ENCODE measurements around the gene FDXR. TPM values are rescaled to one million over a fixed set of nuclear protein-coding genes. Genes with fewer than 3 reads are reported as not detected.
"Not testable (repeated sequence)": the region's sequence is repeated elsewhere in the genome, so short reads cannot be mapped to it uniquely, and the experiment has no call there.

The FDXR gene
- total RNA-seq, 1 experiment from 2014 or later: 18.3 TPM

- H3K4me3 ChIP-seq: no peak overlapping the region
- H3K27me3 ChIP-seq (replicated peaks): peaks cover 52% of the 10 kb centered on the region
- H3K36me3 ChIP-seq: no peaks in the 10 kb centered on the region
- H3K4me1 ChIP-seq (replicated peaks): no peaks in the 10 kb centered on the region
- no peak for DNase-seq (ENCODE audit: low read depth in 1 of 2, low spot score in 2 of 2)
- peaks cover 6% of the 10 kb centered on the region; the same call in 1 of the 2 replicates for H3K9me3 ChIP-seq (replicated peaks)
- H3K27ac ChIP-seq: no peak overlapping the region
Observed at GRCh38 chr17:74907012-74907411, 34.2 kb upstream of the FDXR start.

GRCh38 chr17:74906214-74906793 lies 33.5 kb upstream of the FDXR start:
- H3K36me3 ChIP-seq; H3K9me3 ChIP-seq (replicated peaks); H3K27ac ChIP-seq; H3K4me1 ChIP-seq (replicated peaks); H3K4me3 ChIP-seq; DNase-seq (ENCODE audit: low read depth in 1 of 2, low spot score in 2 of 2): not testable (repeated sequence)
- peaks cover 59% of the 10 kb centered on the region for H3K27me3 ChIP-seq (replicated peaks)

DNA sequence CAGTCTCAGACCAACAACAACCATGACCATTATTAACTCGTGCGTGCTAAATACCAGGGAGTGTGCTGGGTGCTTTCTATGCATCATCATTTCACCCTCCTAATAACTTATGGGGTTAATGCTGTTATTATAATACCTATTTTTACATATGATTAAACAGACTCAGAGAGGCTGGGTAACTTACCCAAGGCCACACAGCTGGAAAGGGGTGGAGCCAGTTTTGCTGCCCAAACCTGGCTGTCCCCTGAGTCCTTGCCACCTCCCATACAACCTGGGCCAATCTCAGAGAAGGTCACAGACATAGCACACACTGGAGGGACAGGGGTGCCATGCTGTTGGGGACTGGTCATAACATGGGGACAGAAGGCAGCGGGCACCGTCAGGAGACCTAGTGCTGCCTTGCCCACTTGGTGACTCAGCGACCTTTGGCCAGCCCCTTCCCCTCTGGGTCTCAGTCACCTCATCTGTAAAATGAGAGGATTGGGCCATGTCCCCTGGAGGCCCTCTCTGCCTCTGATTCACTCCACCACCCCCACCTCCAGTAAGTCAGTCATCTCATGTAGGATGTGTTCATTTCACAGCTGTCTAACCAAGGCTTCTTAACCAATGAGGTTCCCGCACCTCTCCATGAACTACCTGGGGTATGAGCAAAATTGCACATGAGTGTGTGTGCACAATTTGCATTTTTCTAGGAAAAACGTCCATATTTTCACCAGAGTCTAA lies 32.1 kb upstream of the FDXR start:
- H3K9me3 ChIP-seq (replicated peaks): peaks cover 6% of the 10 kb centered on the region; the same call in 1 of the 2 replicates
- no peak for DNase-seq (ENCODE audit: low read depth in 1 of 2, low spot score in 2 of 2)
- no peaks in the 10 kb centered on the region for H3K36me3 ChIP-seq
- no peak overlapping the region for H3K4me3 ChIP-seq
- H3K27me3 ChIP-seq (replicated peaks): peaks cover 71% of the 10 kb centered on the region
- no peak overlapping the region for H3K27ac ChIP-seq
- H3K4me1 ChIP-seq (replicated peaks): no peaks in the 10 kb centered on the region

DNA sequence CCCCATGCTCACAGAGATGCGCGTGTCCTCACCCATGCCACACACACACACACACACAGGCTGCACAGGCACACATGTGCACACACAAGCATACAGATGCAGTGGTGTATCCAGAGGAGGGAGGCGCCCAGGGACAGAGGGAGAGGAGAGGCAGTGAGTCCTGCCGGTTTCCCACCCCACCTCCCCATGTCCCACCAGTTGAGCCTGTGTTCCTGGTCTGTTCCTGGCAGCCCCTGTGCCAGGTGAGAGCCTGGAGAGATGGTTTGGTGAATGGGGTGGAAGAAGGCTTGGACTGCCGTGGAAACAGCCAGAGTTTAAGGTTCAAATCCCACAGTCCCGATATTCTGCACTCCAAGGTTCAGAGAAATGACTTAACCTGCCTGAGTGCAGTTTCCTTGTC lies 30.9 kb upstream of the FDXR start:
- Histone ChIP-seq H3K27ac (no peak overlapping the region), H3K4me1 (replicated peaks) (no peaks in the 10 kb centered on the region), H3K27me3 (replicated peaks) (peaks cover 79% of the 10 kb centered on the region), H3K36me3 (no peaks in the 10 kb centered on the region), H3K9me3 (replicated peaks) (peaks cover 6% of the 10 kb centered on the region; the same call in 1 of the 2 replicates), H3K4me3 (no peak overlapping the region)
- DNase-seq (ENCODE audit: low read depth in 1 of 2, low spot score in 2 of 2): no peak

DNA sequence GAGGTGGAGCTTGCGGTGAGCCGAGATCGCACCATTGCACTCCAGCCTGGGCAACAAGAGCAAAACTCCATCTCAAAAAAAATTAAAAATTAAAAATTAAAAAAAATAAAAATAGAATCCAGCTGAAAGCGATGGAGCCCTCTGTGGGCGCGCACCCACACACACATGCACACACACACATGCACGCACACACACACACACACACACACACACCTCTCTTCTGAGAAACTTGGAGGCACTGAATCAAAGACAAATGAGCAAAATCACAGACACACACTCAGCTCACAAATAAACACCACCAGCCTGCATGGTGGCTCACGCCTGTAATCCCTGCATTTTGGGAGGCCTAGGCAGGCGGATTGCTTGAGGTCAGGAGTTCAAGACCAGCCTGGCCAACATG lies 30.2 kb upstream of the FDXR start:
- H3K9me3 ChIP-seq (replicated peaks): peaks cover 6% of the 10 kb centered on the region; the same call in 1 of the 2 replicates
- DNase-seq (ENCODE audit: low read depth in 1 of 2, low spot score in 2 of 2): no peak
- no peak overlapping the region for H3K27ac ChIP-seq
- no peak overlapping the region for H3K4me3 ChIP-seq
- peaks cover 79% of the 10 kb centered on the region for H3K27me3 ChIP-seq (replicated peaks)
- H3K36me3 ChIP-seq: no peaks in the 10 kb centered on the region
- H3K4me1 ChIP-seq (replicated peaks): no peaks in the 10 kb centered on the region

- no peaks in the 10 kb centered on the region for H3K36me3 ChIP-seq
- H3K9me3 ChIP-seq (replicated peaks): peaks cover 4% of the 10 kb centered on the region; the same call in 1 of the 2 replicates
- peaks cover 88% of the 10 kb centered on the region for H3K27me3 ChIP-seq (replicated peaks)
- H3K4me1 ChIP-seq (replicated peaks): no peaks in the 10 kb centered on the region
- no peak overlapping the region for H3K4me3 ChIP-seq
- H3K27ac ChIP-seq: no peak overlapping the region
- no peak for DNase-seq (ENCODE audit: low read depth in 1 of 2, low spot score in 2 of 2)
Observed at GRCh38 chr17:74901353-74902135, 28.8 kb upstream of the FDXR start.

- DNase-seq (ENCODE audit: low read depth in 1 of 2, low spot score in 2 of 2): no peak
Observed at GRCh38 chr17:74900208-74900607, 27.4 kb upstream of the FDXR start.

DNA sequence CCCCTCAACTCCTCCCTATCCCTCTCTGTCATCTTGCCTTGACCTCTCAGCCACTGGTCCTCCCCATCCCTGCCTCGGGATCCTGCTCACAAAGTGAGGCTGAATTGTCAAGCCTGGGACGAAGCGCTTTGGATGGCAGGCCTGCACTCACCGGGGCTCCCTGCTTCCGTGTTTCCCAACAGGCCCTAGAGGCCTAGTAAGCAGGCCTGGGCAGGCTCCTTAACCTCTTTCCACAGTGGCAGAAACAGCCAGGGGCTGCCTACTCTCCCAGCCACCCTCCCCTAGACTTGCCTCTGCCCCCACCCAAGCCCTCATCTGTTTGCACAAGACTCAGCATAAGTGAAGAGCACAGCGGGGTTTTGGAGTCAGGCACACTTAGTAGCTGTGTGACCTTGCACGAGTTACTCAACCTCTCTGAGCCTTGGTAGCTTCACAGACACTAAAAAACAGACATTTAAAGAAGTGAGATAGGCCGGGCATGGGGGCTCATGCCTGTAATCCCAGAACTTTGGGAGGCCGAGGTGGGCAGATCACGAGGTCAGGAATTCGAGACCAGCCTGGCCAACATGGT lies 25.7 kb upstream of the FDXR start:
- no peak for DNase-seq (ENCODE audit: low read depth in 1 of 2, low spot score in 2 of 2)
- H3K4me1 ChIP-seq (replicated peaks): no peaks in the 10 kb centered on the region
- no peaks in the 10 kb centered on the region for H3K36me3 ChIP-seq
- peaks cover 94% of the 10 kb centered on the region for H3K27me3 ChIP-seq (replicated peaks)
- H3K9me3 ChIP-seq (replicated peaks): no peaks in the 10 kb centered on the region; the same call in 1 of the 2 replicates
- H3K4me3 ChIP-seq: no peak overlapping the region
- no peak overlapping the region for H3K27ac ChIP-seq

More at GRCh38 chr17:74900208-74900607, 27.4 kb upstream of the FDXR start:
- no peak overlapping the region for H3K4me3 ChIP-seq
- peaks cover 4% of the 10 kb centered on the region; the same call in 1 of the 2 replicates for H3K9me3 ChIP-seq (replicated peaks)
- no peaks in the 10 kb centered on the region for H3K36me3 ChIP-seq
- H3K27me3 ChIP-seq (replicated peaks): peaks cover 92% of the 10 kb centered on the region
- no peak overlapping the region for H3K27ac ChIP-seq
- H3K4me1 ChIP-seq (replicated peaks): no peaks in the 10 kb centered on the region

GRCh38 chr17:74893936-74894671 lies 21.3 kb upstream of the FDXR start:
- H3K27me3 ChIP-seq (replicated peaks): peaks cover 94% of the 10 kb centered on the region
- no peaks in the 10 kb centered on the region for H3K36me3 ChIP-seq
- no peaks in the 10 kb centered on the region for H3K4me1 ChIP-seq (replicated peaks)
- DNase-seq (ENCODE audit: low read depth in 1 of 2, low spot score in 2 of 2): no peak
- H3K9me3 ChIP-seq (replicated peaks): no peaks in the 10 kb centered on the region; the same call in 1 of the 2 replicates
- no peak overlapping the region for H3K27ac ChIP-seq
- no peak overlapping the region for H3K4me3 ChIP-seq

- H3K9me3 ChIP-seq (replicated peaks): no peaks in the 10 kb centered on the region; the same call in 1 of the 2 replicates
- no peaks in the 10 kb centered on the region for H3K4me1 ChIP-seq (replicated peaks)
- no peak within 1 kb of the TSS for H3K4me3 ChIP-seq
- no peaks in the 10 kb centered on the region for H3K36me3 ChIP-seq
- no peak within 1 kb of the TSS for H3K27ac ChIP-seq
- DNase-seq (ENCODE audit: low read depth in 1 of 2, low spot score in 2 of 2): no peak
- peaks cover 94% of the 10 kb centered on the region for H3K27me3 ChIP-seq (replicated peaks)
Observed at GRCh38 chr17:74892974-74893911, 20.4 kb upstream of the FDXR start, which contains the start of gene FADS6. FADS6 (minus strand) TSS chr17:74893633; CDS start chr17:74893595, 38 bp downstream.

- Histone ChIP-seq H3K27me3 (replicated peaks) (peaks cover 94% of the 10 kb centered on the region), H3K27ac (no peak overlapping the region), H3K36me3 (no peaks in the 10 kb centered on the region), H3K4me1 (replicated peaks) (no peaks in the 10 kb centered on the region), H3K9me3 (replicated peaks) (no peaks in the 10 kb centered on the region; the same call in 1 of the 2 replicates), H3K4me3 (no peak overlapping the region)
- DNase-seq (ENCODE audit: low read depth in 1 of 2, low spot score in 2 of 2): no peak
Observed at GRCh38 chr17:74892013-74892841, 19.4 kb upstream of the FDXR start.
